Activated T-cell treated with anti-CD3 and anti-CD28 coated beads, Interleukin-2, amount 50 U/mL, for 72 hours (primary cell): ENCODE results near the gene LCP1. TPM values are rescaled to one million over a fixed set of nuclear protein-coding genes. Genes with fewer than 3 reads are reported as not detected.

Source experiments
- ATAC-seq, 2 donors: fragments of 150-1000 bp; cut with Tn5 transposase; replicated peaks in 1 of 2; 2 replicates each; pipeline ENCODE4 v1.10.0; 2021; ENCODE audit warnings: moderate library complexity in 2 of 2, mild to moderate bottlenecking in 1 of 2
- DNase-seq, 2 donors: peaks; one replicate each; pipeline ENCODE4 v3.0.0; 2021 to 2022; ENCODE audit warnings: mixed read lengths in 1 of 2
- H3K27ac Mint-ChIP-seq: one replicate; pipeline ENCODE4 v1.8.0; 2022; ENCODE audit warnings: mild to moderate bottlenecking, moderate library complexity, mixed read lengths
- H3K27me3 Mint-ChIP-seq: one replicate; pipeline ENCODE4 v1.8.0; 2022; ENCODE audit warnings: low read depth, mixed read lengths
- H3K36me3 Mint-ChIP-seq, 2 donors: one replicate each; pipeline ENCODE4 v1.8.0; 2022; ENCODE audit warnings: mixed read lengths in 2 of 2, mild to moderate bottlenecking in 1 of 2; ENCODE audit not compliant: insufficient read depth in 2 of 2
- H3K4me1 Mint-ChIP-seq: one replicate; pipeline ENCODE4 v1.8.0; 2022; ENCODE audit warnings: low read depth, mixed read lengths
- H3K4me3 Mint-ChIP-seq, 2 donors: one replicate each; pipeline ENCODE4 v1.8.0; 2022; ENCODE audit warnings: mild to moderate bottlenecking in 2 of 2, mixed read lengths in 2 of 2, moderate library complexity in 2 of 2
- H3K9me3 Mint-ChIP-seq, 2 donors: one replicate each; pipeline ENCODE4 v1.8.0; 2022; ENCODE audit warnings: mixed read lengths in 2 of 2
- total RNA-seq, 2 donors: library from RNA; stranded (reverse); gene quantifications; one replicate each; pipeline ENCODE4 v1.2.3, GENCODE V29; 2022

Gene LCP1
- total RNA-seq, 2 donors from 2014 or later = 834 to 955 TPM

DNA sequence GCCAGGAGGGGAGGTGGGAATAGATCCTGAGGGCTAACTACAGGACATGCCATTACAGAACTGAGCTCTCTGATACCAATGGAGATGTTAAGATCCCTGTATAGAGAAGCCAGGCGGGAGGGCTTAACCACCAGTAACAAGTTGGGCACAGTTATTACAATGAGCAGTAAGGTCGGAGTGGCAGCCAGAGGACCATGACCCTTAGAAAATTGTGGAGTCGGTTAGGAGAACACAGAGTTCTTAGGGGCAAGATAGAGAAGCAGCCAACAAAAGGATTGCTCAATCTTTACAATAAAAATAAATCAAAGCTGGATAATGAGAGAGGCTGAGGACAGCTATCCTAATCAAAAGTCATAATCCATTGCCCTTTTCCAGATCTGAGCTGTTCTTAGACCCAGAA, 87.5 kb downstream of the LCP1 start:
- H3K36me3 Mint-ChIP-seq = no peaks in the 10 kb centered on the region
- H3K27me3 Mint-ChIP-seq = no peaks in the 10 kb centered on the region
- no peaks in the 10 kb centered on the region for H3K4me1 Mint-ChIP-seq
- no peak overlapping the region for H3K27ac Mint-ChIP-seq
- H3K4me3 Mint-ChIP-seq = no peak overlapping the region
- no peak for ATAC-seq
- H3K9me3 Mint-ChIP-seq = no peaks in the 10 kb centered on the region
- no peak for DNase-seq

DNA sequence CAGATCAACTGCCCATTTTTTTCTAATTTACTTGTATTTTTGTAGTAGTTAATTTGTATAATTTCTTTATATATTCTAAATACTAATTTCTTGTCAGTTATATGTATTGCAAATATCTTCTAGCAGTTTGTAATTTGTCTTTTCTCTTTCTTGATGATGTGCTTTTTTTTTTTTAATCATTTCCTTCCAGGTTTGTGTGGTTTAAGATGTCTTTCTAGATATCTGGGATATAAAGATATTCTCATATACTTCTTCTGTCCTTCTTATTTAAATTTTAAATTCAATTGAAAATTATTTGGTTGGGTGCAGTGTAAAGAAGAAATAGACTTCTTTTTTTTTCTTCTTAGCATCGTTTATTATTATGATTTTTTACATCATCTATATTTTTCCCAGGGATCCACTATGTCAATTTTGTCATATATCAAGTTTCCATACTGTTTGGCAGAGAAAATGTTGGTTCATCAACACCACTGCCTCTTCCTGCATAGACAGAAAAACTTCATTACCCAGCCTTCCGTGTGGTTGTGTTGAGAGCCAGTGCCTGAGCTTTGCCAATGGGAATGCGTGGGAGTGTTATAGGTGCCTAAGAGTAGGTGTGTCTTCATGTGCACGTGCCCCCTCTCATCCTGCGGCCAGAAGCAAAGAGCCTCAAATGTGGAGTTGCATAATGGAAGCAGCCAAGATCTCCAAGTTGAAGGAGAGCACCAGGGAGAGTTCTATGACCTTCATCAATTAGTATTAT, 93.0 kb downstream of the LCP1 start:
- Mint-ChIP-seq H3K27me3 (no peaks in the 10 kb centered on the region), H3K36me3 (no peaks in the 10 kb centered on the region), H3K4me3 (no peak overlapping the region), H3K27ac (no peak overlapping the region), H3K4me1 (no peaks in the 10 kb centered on the region), H3K9me3 (no peaks in the 10 kb centered on the region)
- DNase-seq (no peak), ATAC-seq (no peak)

DNA sequence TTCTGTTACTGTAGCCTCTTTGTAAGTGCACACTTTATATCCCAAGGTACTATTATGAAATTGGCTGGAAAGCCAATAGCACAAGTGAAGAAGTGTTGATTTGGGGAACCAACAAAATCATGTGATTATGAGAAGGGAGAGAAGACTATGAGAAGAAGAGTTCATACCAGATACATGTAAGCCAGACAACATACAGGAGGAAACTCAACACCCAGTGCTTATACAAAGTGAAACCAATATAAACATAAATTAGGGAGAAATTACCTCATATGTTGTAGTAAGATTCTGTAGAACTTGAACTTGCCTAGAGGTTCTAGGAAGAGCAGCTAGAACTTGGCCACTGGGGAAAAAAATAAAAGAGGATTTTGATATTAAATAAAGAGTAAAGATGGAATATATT, 94.5 kb downstream of the LCP1 start:
- H3K27ac Mint-ChIP-seq = no peak overlapping the region
- no peaks in the 10 kb centered on the region for H3K9me3 Mint-ChIP-seq
- no peaks in the 10 kb centered on the region for H3K4me1 Mint-ChIP-seq
- H3K27me3 Mint-ChIP-seq = no peaks in the 10 kb centered on the region
- H3K36me3 Mint-ChIP-seq = no peaks in the 10 kb centered on the region
- no peak overlapping the region for H3K4me3 Mint-ChIP-seq
- ATAC-seq (no peak), DNase-seq (no peak)

DNA sequence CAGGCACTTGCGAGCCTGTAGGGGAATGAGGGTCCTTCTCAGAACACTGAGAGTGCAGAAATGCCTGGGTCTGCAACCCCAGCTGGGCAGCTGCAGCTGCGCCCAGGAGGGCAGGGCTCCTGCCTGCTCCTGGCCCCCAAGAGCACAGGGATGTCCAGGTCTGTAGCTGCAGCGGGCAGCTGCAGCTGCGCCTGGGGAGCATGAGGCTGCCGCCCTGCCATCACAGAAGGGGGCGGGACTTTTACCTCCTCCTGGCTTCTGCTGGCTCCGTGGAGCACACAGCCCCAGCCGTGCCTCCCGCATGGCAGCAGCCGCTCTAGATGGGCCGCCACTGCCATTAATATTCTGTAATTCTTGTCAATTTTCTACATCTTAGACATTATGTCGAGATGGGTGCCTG, 95.0 kb downstream of the LCP1 start:
- Mint-ChIP-seq H3K4me1 (no peaks in the 10 kb centered on the region), H3K36me3 (no peaks in the 10 kb centered on the region), H3K4me3 (no peak overlapping the region), H3K9me3 (no peaks in the 10 kb centered on the region), H3K27me3 (no peaks in the 10 kb centered on the region), H3K27ac (no peak overlapping the region)
- DNase-seq = no peak
- ATAC-seq = no peak

DNA sequence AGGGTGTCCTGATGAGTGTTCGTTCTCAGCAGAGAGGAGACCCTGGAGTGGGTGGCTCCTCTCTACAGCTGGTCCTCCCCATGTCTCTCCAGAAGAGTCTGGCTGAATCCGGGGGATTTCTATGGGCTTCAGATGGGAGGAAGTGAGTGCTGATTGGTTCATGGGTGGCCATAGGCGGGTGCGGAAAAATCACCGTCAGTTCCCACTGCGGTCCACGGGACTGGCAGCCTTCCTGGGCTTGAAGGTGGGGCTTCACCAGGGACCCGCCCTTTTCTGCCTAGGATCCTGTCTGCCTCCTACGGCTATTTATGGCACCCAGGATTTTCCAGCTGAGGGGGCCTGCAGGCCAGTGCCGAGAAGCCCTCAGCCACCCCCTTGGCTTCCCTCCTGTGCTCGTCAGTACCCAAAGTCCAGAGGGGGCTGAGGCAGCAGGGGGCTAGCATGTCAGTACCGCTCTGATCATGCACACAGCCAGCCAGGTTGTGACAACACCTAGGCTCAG, 95.5 kb downstream of the LCP1 start:
- no peak for DNase-seq
- H3K36me3 Mint-ChIP-seq = no peaks in the 10 kb centered on the region

DNA sequence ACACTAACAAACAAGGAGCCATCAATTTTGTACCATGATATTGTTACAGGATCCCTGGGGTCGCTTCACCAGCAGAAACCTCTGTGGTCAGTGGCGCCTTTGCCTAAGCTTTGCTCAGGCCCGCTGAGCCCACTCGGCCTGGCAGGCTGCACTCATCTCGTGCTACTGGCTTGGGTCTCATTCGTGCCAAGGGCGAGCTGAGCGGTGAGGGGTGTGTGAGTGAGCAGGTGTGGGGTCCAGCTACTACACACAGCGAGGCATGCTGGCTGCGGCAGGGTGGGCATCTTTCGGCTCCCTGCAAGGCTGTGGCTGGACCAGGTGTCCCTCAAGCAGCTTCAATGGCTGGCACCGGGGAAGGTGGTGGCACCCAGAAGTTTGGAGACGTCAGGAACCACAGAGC, 96.2 kb downstream of the LCP1 start:
- Mint-ChIP-seq H3K27ac (no peak overlapping the region), H3K9me3 (no peaks in the 10 kb centered on the region), H3K27me3 (no peaks in the 10 kb centered on the region), H3K4me1 (no peaks in the 10 kb centered on the region), H3K4me3 (no peak overlapping the region), H3K36me3 (no peaks in the 10 kb centered on the region)
- no peak for ATAC-seq
- no peak for DNase-seq

More for the DNA sequence above, 95.5 kb downstream of the LCP1 start:
- no peaks in the 10 kb centered on the region for H3K27me3 Mint-ChIP-seq
- no peak overlapping the region for H3K27ac Mint-ChIP-seq
- H3K4me3 Mint-ChIP-seq = no peak overlapping the region
- no peaks in the 10 kb centered on the region for H3K9me3 Mint-ChIP-seq
- H3K4me1 Mint-ChIP-seq = no peaks in the 10 kb centered on the region
- no peak for ATAC-seq

DNA sequence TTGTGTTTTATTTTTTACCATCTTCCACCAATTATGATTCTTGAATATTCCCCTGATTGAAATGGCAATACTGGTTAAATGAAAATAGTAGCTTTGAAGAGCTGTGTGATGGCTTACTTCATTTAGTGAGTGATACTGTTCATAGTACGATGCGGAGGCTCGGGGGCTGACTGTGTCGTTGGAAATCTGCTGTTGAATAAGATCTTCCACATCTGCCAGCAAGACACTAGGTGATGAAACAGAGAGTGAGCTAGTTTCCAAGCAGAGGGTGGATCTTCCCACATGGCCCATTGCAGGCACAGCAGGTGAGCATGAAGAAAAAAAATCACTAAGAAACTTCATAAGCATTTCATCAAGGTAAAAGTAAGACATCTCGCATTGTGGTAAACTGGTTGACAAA, 99.7 kb downstream of the LCP1 start:
- no peak for DNase-seq
- H3K36me3 Mint-ChIP-seq = no peaks in the 10 kb centered on the region

DNA sequence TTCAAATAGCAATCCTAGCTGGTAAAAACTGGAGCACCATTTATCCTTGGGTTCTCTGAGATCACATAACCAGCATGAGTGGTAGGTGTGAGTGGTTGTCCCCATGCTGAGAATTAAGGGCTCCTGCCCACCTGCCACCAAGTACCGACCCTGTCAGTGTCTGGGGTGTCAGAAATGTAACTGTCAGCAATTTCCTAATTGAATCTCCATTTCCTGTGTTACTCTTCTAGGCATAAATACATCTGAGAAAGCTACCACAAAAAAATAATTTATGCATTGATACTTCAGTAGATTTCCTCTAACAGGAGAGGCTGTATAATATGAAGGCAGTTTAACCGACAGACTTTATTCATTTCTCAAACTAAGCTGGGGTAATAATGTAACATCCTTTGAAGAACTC, 102.2 kb downstream of the LCP1 start:
- Mint-ChIP-seq H3K9me3 (no peaks in the 10 kb centered on the region), H3K4me1 (peaks cover 19% of the 10 kb centered on the region), H3K36me3 (no peaks in the 10 kb centered on the region), H3K27me3 (no peaks in the 10 kb centered on the region), H3K27ac (no peak overlapping the region), H3K4me3 (no peak overlapping the region)
- DNase-seq (no peak), ATAC-seq (peak in 1 of 2 donors; percentile 30)

More for the DNA sequence above, 99.7 kb downstream of the LCP1 start:
- Mint-ChIP-seq H3K27ac (no peak overlapping the region), H3K4me1 (peaks cover 19% of the 10 kb centered on the region), H3K27me3 (no peaks in the 10 kb centered on the region), H3K4me3 (no peak overlapping the region), H3K9me3 (no peaks in the 10 kb centered on the region)
- ATAC-seq = no peak

DNA sequence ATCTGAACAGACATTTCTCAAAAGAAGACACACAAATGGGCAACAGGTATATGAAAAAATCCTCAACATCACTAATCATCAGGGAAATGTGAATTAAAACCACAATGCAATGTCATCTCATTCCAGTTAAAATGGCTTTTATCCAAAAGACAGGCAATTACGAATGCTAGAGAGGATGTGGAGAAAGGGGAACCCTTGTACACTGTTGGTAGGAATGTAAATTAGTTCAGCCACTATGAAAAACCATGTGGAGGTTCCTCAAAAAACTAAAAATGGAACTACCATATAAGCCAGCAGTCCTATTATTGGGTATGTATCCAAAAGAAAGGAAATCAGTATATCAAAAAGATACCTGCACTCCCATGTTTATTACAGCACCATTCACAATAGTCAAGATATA, 104.7 kb downstream of the LCP1 start:
- Mint-ChIP-seq H3K9me3 (no peaks in the 10 kb centered on the region), H3K4me3 (no peak overlapping the region)

DNA sequence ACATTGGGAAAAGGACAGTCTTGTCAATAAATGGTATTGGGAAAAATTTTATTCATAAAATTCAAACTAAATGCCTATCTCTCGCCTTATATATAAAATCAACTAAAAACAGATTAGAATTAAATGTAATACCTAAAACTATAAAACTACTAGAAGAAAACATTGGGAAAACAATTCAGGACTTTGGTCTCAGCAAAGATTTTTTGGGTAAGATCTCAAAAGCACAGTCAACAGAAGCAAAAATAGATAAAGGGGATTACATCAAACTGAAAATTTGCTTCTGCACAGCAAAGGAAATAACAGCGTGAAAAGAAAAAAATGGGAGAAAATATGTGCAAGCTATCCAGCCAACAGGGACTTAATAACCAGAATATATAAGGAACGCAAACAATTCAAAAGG, 105.2 kb downstream of the LCP1 start:
- Mint-ChIP-seq H3K4me1 (peaks cover 19% of the 10 kb centered on the region), H3K9me3 (no peaks in the 10 kb centered on the region), H3K27ac (no peak overlapping the region), H3K27me3 (no peaks in the 10 kb centered on the region), H3K4me3 (no peak overlapping the region), H3K36me3 (no peaks in the 10 kb centered on the region)
- ATAC-seq (no peak), DNase-seq (no peak)

More for the DNA sequence above, 104.7 kb downstream of the LCP1 start:
- no peak overlapping the region for H3K27ac Mint-ChIP-seq
- no peak for ATAC-seq
- no peaks in the 10 kb centered on the region for H3K36me3 Mint-ChIP-seq
- DNase-seq = no peak
- no peaks in the 10 kb centered on the region for H3K27me3 Mint-ChIP-seq
- peaks cover 19% of the 10 kb centered on the region for H3K4me1 Mint-ChIP-seq

Other genes starting within 250 kb of the LCP1 start
- gene ZC3H13, start 129.4 kb downstream of the LCP1 start, total RNA-seq = 10 to 100 TPM; 39.6 to 48.3 TPM
- not detected for gene CPB2, start 77.1 kb downstream of the LCP1 start, total RNA-seq
- gene LRRC63, start 29.8 kb upstream of the LCP1 start, total RNA-seq = 1 to 10 TPM; 1.0 to 2.5 TPM
- 10 to 100 TPM in 1 of 2 donors, 1 to 10 TPM in 1; 8.9 to 17.3 TPM for gene RUBCNL, start 205.1 kb upstream of the LCP1 start, total RNA-seq